IMR-90 (cell line): ENCODE results near the gene FZD7. TPM values are rescaled to one million over a fixed set of nuclear protein-coding genes. Genes with fewer than 3 reads are reported as not detected.

ENCODE experiments used
- ATAC-seq: fragments of 200-7000 bp; cut with Tn5 transposase; 2 replicates; pipeline ENCODE4 v1.9.1; 2020; ENCODE audit warnings: low read depth, mild to moderate bottlenecking, moderate library complexity
- BruUV-seq: library from RNA; stranded (reverse); fragments of 400-500 nt; replicated peaks from 2 replicates; lab custom pipeline; 2021; lab: Mats Ljungman, UMichigan
- CTCF ChIA-PET: fragments of 300-600 bp; formaldehyde crosslinking; extraction: SDS; loops from one replicate; lab custom pipeline; 2021; ENCODE audit warnings: antibody characterized with exemption; lab: Yijun Ruan, JAX
- POLR2A ChIA-PET: fragments of 300-600 bp; sonication (Branson Sonifier 250); formaldehyde crosslinking; loops from one replicate; lab custom pipeline; 2022; ENCODE audit warnings: antibody characterized with exemption; ENCODE audit not compliant: unreplicated experiment; lab: Charles Lee
- DNase-seq: peaks from one replicate; pipeline ENCODE4 v3.0.0; 2013
- H2AFZ ChIP-seq: replicated peaks from 2 replicates; pipeline ENCODE3; 2013; ENCODE audit warnings: low read length, mild to moderate bottlenecking; ENCODE audit not compliant: poor library complexity
- H2AK5ac ChIP-seq: 2 replicates; pipeline ENCODE4 v1.6.1; 2013; ENCODE audit warnings: low read depth, low read length, inconsistent platforms
- H2AK9ac ChIP-seq: replicated peaks from 2 replicates; pipeline ENCODE3; 2013; ENCODE audit warnings: mild to moderate bottlenecking, low read depth, low read length, moderate library complexity; ENCODE audit not compliant: poor library complexity
- H2BK120ac ChIP-seq: 2 replicates; pipeline ENCODE4 v1.6.1; 2013; ENCODE audit warnings: low read depth, low read length, inconsistent platforms
- H2BK15ac ChIP-seq: 3 replicates; pipeline ENCODE4 v1.6.1; 2013; ENCODE audit warnings: low read depth, low read length, inconsistent platforms
- H2BK20ac ChIP-seq: 2 replicates; pipeline ENCODE4 v1.6.1; 2013; ENCODE audit warnings: low read depth, mild to moderate bottlenecking, inconsistent platforms, low read length, moderate library complexity
- H2BK5ac ChIP-seq: 2 replicates; pipeline ENCODE4 v1.6.1; 2013; ENCODE audit warnings: mild to moderate bottlenecking, low read depth, low read length, inconsistent platforms; ENCODE audit not compliant: poor library complexity, severe bottlenecking
- H3K14ac ChIP-seq: replicated peaks from 2 replicates; pipeline ENCODE4 v1.6.1; 2013; ENCODE audit warnings: low read depth, low read length, inconsistent platforms
- H3K18ac ChIP-seq: 2 replicates; pipeline ENCODE4 v1.6.1; 2013; ENCODE audit warnings: low read depth, low read length, control low read depth
- H3K23ac ChIP-seq: 2 replicates; pipeline ENCODE4 v1.6.1; 2013; ENCODE audit warnings: low read depth, low read length, inconsistent platforms
- H3K27ac ChIP-seq: 2 replicates; pipeline ENCODE4 v1.5.1; 2013; ENCODE audit warnings: mild to moderate bottlenecking, control low read depth, low read length; ENCODE audit not compliant: insufficient read depth
- H3K27me3 ChIP-seq: 2 replicates; pipeline ENCODE4 v1.6.1; 2013; ENCODE audit warnings: low read length; ENCODE audit not compliant: control insufficient read depth, insufficient read depth
- H3K36me3 ChIP-seq: 2 replicates; pipeline ENCODE4 v1.6.1; 2013; ENCODE audit warnings: low read length, mixed read lengths; ENCODE audit not compliant: control insufficient read depth, insufficient read depth
- H3K4ac ChIP-seq: 2 replicates; pipeline ENCODE4 v1.6.1; 2013; ENCODE audit warnings: low read depth, low read length, inconsistent platforms
- H3K4me1 ChIP-seq: 2 replicates; pipeline ENCODE4 v1.6.1; 2013; ENCODE audit warnings: low read length, mixed read lengths; ENCODE audit not compliant: control insufficient read depth, insufficient read depth
- H3K4me2 ChIP-seq: 2 replicates; pipeline ENCODE4 v1.6.1; 2013; ENCODE audit warnings: low read depth, mild to moderate bottlenecking, control low read depth, low read length, moderate library complexity
- H3K4me3 ChIP-seq: 2 replicates; pipeline ENCODE4 v1.5.1; 2013; ENCODE audit warnings: low read depth, mild to moderate bottlenecking, control low read depth, low read length, moderate library complexity; ENCODE audit not compliant: insufficient read depth
- H3K56ac ChIP-seq: 2 replicates; pipeline ENCODE4 v1.6.1; 2013; ENCODE audit warnings: low read length, inconsistent platforms; ENCODE audit not compliant: insufficient read depth; ENCODE audit errors: extremely low read depth
- H3K79me1 ChIP-seq, 2 experiments: 2 replicates each; pipeline ENCODE4 v1.6.1; 2013; ENCODE audit warnings: low read length in 2 of 2, inconsistent platforms in 1 of 2, low read depth in 1 of 2
- H3K9ac ChIP-seq: 2 replicates; pipeline ENCODE4 v1.6.1; 2013; ENCODE audit warnings: low read depth, low read length, control low read depth
- H3K9me1 ChIP-seq: 2 replicates; pipeline ENCODE4 v1.6.1; 2013; ENCODE audit warnings: low read length, inconsistent platforms; ENCODE audit not compliant: insufficient read depth
- H3K9me3 ChIP-seq: 2 replicates; pipeline ENCODE4 v1.6.1; 2013; ENCODE audit warnings: low read length; ENCODE audit not compliant: control insufficient read depth, insufficient read depth
- H4K20me1 ChIP-seq: 2 replicates; pipeline ENCODE4 v1.6.1; 2013; ENCODE audit warnings: low read length, inconsistent platforms; ENCODE audit not compliant: insufficient read depth
- H4K5ac ChIP-seq: 2 replicates; pipeline ENCODE4 v1.6.1; 2013; ENCODE audit warnings: mild to moderate bottlenecking, low read depth, low read length, control low read depth
- H4K8ac ChIP-seq, 2 experiments: 2 replicates each; pipeline ENCODE4 v1.6.1; 2013; ENCODE audit warnings: low read depth in 2 of 2, low read length in 2 of 2, control low read depth in 1 of 2, inconsistent platforms in 1 of 2
- H4K91ac ChIP-seq: 2 replicates; pipeline ENCODE4 v1.6.1; 2013; ENCODE audit warnings: low read depth, low read length, inconsistent platforms; ENCODE audit not compliant: insufficient read depth
- BHLHE40 ChIP-seq: fragments of 150-350 bp; IDR thresholded peaks from 2 replicates; pipeline ENCODE4 v1.6.1; 2016; ENCODE audit warnings: mild to moderate bottlenecking, low read depth, low read length
- CEBPB ChIP-seq: IDR thresholded peaks from 2 replicates; pipeline ENCODE4 v1.6.1; 2012; ENCODE audit warnings: low read depth, low read length, improper control_type of control experiment
- CHD1 ChIP-seq: IDR thresholded peaks from 2 replicates; pipeline ENCODE4 v1.6.1; 2012; ENCODE audit warnings: low read depth, low read length, improper control_type of control experiment
- FOS ChIP-seq: fragments of 150-350 bp; IDR thresholded peaks from 2 replicates; pipeline ENCODE4 v1.6.1; 2016; ENCODE audit warnings: low read depth, low read length
- MAFK ChIP-seq: IDR thresholded peaks from 2 replicates; pipeline ENCODE4 v1.6.1; 2012; ENCODE audit warnings: low read depth, low read length, improper control_type of control experiment
- MAZ ChIP-seq: IDR thresholded peaks from 2 replicates; pipeline ENCODE4 v1.6.1; 2012; ENCODE audit warnings: low read depth, mild to moderate bottlenecking, low read length, improper control_type of control experiment, moderate library complexity, borderline replicate concordance
- MXI1 ChIP-seq: IDR thresholded peaks from 2 replicates; pipeline ENCODE4 v1.6.1; 2012; ENCODE audit warnings: low read depth, mild to moderate bottlenecking, low read length, moderate library complexity, borderline replicate concordance
- NFE2L2 ChIP-seq: fragments of 150-350 bp; IDR thresholded peaks from 2 replicates; pipeline ENCODE4 v1.6.1; 2016; ENCODE audit warnings: low read depth, mild to moderate bottlenecking, low read length
- POLR2A ChIP-seq: IDR thresholded peaks from 2 replicates; pipeline ENCODE4 v1.6.1; 2012; ENCODE audit warnings: mild to moderate bottlenecking, low read depth, low read length
- RAD21 ChIP-seq: IDR thresholded peaks from 2 replicates; pipeline ENCODE4 v1.6.1; 2012; ENCODE audit warnings: low read length, improper control_type of control experiment
- RCOR1 ChIP-seq: IDR thresholded peaks from 2 replicates; pipeline ENCODE4 v1.6.1; 2012; ENCODE audit warnings: mild to moderate bottlenecking, low read length, improper control_type of control experiment; ENCODE audit not compliant: insufficient replicate concordance
- RFX5 ChIP-seq: IDR thresholded peaks from 2 replicates; pipeline ENCODE4 v1.8.0; 2012; ENCODE audit warnings: low read depth, mild to moderate bottlenecking, low read length, moderate library complexity
- SMC3 ChIP-seq: fragments of 150-350 bp; IDR thresholded peaks from 2 replicates; pipeline ENCODE4 v1.6.1; 2016; ENCODE audit warnings: low read depth, mild to moderate bottlenecking, antibody characterized with exemption, low read length, moderate library complexity
- dilution Hi-C: fragments of 300-500 bp; cut with HindIII; formaldehyde crosslinking; loops from one replicate; pipeline ENCODE4 v1.14.3; 2018; ENCODE audit warnings: low sequenced_read_pairs; ENCODE audit not compliant: unreplicated experiment
- in situ Hi-C: fragments of 300-500 bp; cut with MboI; formaldehyde crosslinking; loops from 3 replicates; pipeline ENCODE4 v1.14.3; 2019; ENCODE audit warnings: low sequenced_read_pairs, inconsistent platforms, mixed read lengths
- intact Hi-C: fragments of 100-400 bp; cut with micrococcal nuclease; formaldehyde crosslinking; loops from 2 replicates; pipeline ENCODE4 v1.10.0; 2022
- polyA plus RNA-seq, 3 experiments: library from polyadenylated mRNA; depleted of rRNA; stranded (reverse); fragments of >200 nt; gene quantifications; 2 replicates each; pipeline ENCODE4 v1.2.3, GENCODE V29; 2012; ENCODE audit warnings: low replicate concordance in 1 of 3
- total RNA-seq: library from RNA; depleted of rRNA; stranded (reverse); fragments of >200 nt; gene quantifications from 2 replicates; pipeline ENCODE4 v1.2.3, GENCODE V29; 2012
- TF ChIP-seq, protein P1 (sequence below): fragments of 150-350 bp; IDR thresholded peaks from 2 replicates; pipeline ENCODE4 v1.6.1; 2016; ENCODE audit warnings: low read depth, mild to moderate bottlenecking, low read length, moderate library complexity, borderline replicate concordance
- TF ChIP-seq, protein P2 (sequence below): conservative IDR thresholded peaks from 2 replicates; pipeline ENCODE4 v1.5.1; 2012; ENCODE audit warnings: mild to moderate bottlenecking, low read depth, low read length, improper control_type of control experiment
- TF ChIP-seq, protein P3 (sequence below): fragments of 150-350 bp; IDR thresholded peaks from 2 replicates; pipeline ENCODE4 v1.6.1; 2017; ENCODE audit warnings: mild to moderate bottlenecking, antibody characterized with exemption, low read length, low read depth

FZD7 gene
- total and polyA plus RNA-seq, 2 of the 4 experiments (the other 2 are of a cell fraction): 62.4 to 90.9 TPM

DNA sequence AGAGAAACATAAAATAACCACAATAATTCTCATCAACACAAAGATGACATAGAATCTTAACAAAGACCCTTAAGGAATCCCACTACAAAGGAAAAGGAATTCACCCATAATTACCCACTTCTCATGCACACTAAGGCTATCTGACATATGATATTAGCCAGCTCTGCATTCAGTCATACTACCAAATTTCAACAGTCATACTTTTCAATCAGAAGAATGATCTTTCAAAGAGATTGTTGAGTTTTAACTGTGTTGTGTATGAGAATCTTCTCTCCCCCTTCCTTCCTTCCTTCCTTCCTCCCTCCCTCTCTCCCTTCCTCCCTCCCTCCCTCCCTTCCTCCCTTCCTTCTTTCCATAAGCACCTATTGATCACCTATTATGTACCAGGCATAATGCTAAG is 17.0 kb downstream of the FZD7 start:
- 0 out of 2 replicates have a peak, but pooled peaks cover 3% of the 10 kb centered on the region for H3K9me1 ChIP-seq
- no peaks in the 10 kb centered on the region for H3K9me3 ChIP-seq
- dilution Hi-C loops: no loop called here
- no peaks in the 10 kb centered on the region for H3K36me3 ChIP-seq
- ChIA-PET CTCF (no interaction called here), POLR2A (no interaction called here)
- no peak overlapping the region for H3K4ac ChIP-seq
- H3K79me1 ChIP-seq: no peaks in the 10 kb centered on the region
- H3K23ac ChIP-seq: no peak overlapping the region
- no peak overlapping the region for H4K5ac ChIP-seq
- H3K4me3 ChIP-seq: no peak overlapping the region
- no peak overlapping the region for H3K56ac ChIP-seq
- no peak overlapping the region for H4K91ac ChIP-seq
- no peak overlapping the region for H3K9ac ChIP-seq
- no peak overlapping the region for H2BK15ac ChIP-seq
- TF ChIP-seq, protein P1, sequence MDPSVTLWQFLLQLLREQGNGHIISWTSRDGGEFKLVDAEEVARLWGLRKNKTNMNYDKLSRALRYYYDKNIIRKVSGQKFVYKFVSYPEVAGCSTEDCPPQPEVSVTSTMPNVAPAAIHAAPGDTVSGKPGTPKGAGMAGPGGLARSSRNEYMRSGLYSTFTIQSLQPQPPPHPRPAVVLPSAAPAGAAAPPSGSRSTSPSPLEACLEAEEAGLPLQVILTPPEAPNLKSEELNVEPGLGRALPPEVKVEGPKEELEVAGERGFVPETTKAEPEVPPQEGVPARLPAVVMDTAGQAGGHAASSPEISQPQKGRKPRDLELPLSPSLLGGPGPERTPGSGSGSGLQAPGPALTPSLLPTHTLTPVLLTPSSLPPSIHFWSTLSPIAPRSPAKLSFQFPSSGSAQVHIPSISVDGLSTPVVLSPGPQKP: no peak
- TF ChIP-seq, protein P2, sequence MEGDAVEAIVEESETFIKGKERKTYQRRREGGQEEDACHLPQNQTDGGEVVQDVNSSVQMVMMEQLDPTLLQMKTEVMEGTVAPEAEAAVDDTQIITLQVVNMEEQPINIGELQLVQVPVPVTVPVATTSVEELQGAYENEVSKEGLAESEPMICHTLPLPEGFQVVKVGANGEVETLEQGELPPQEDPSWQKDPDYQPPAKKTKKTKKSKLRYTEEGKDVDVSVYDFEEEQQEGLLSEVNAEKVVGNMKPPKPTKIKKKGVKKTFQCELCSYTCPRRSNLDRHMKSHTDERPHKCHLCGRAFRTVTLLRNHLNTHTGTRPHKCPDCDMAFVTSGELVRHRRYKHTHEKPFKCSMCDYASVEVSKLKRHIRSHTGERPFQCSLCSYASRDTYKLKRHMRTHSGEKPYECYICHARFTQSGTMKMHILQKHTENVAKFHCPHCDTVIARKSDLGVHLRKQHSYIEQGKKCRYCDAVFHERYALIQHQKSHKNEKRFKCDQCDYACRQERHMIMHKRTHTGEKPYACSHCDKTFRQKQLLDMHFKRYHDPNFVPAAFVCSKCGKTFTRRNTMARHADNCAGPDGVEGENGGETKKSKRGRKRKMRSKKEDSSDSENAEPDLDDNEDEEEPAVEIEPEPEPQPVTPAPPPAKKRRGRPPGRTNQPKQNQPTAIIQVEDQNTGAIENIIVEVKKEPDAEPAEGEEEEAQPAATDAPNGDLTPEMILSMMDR: no peak
- TF ChIP-seq, protein P3, sequence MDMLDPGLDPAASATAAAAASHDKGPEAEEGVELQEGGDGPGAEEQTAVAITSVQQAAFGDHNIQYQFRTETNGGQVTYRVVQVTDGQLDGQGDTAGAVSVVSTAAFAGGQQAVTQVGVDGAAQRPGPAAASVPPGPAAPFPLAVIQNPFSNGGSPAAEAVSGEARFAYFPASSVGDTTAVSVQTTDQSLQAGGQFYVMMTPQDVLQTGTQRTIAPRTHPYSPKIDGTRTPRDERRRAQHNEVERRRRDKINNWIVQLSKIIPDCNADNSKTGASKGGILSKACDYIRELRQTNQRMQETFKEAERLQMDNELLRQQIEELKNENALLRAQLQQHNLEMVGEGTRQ: no peak
- TF ChIP-seq NFE2L2: no peak
- TF ChIP-seq MAZ: no peak
- no peak for TF ChIP-seq RAD21
- no peak for TF ChIP-seq POLR2A
- no peak for TF ChIP-seq FOS
- no peak for TF ChIP-seq RCOR1
- no peak for TF ChIP-seq MAFK
- no peak for TF ChIP-seq SMC3
- no peak for TF ChIP-seq RFX5
- no peak for TF ChIP-seq BHLHE40
- TF ChIP-seq CHD1: no peak
- no peak for TF ChIP-seq CEBPB
- TF ChIP-seq MXI1: no peak
- intact Hi-C loops: no loop called here
- no peak overlapping the region for H2BK5ac ChIP-seq
- H2AFZ ChIP-seq: no peak overlapping the region
- H3K14ac ChIP-seq: no peak overlapping the region
- no peak overlapping the region; the same call in 1 of the 2 replicates for H2AK5ac ChIP-seq
- no peak overlapping the region for H3K18ac ChIP-seq
- in situ Hi-C loops: no loop called here
- H3K27me3 ChIP-seq: no peaks in the 10 kb centered on the region
- H4K8ac ChIP-seq: no peak overlapping the region
- no peak overlapping the region for H2BK20ac ChIP-seq
- no peak overlapping the region for H2BK120ac ChIP-seq
- H3K4me1 ChIP-seq: peaks cover 5% of the 10 kb centered on the region
- no peak overlapping the region for H3K27ac ChIP-seq
- DNase-seq: no peak
- no peak for ATAC-seq
- H3K4me2 ChIP-seq: no peak overlapping the region
- no TSS peak for BruUV-seq
- H4K20me1 ChIP-seq: no peaks in the 10 kb centered on the region
- no peak overlapping the region for H2AK9ac ChIP-seq
